Upper lobe of left lung (tissue), 6 donors: ENCODE results near the gene LMO4. TPM values are rescaled to one million over a fixed set of nuclear protein-coding genes. Genes with fewer than 3 reads are reported as not detected.

Experiments used
- ATAC-seq, 2 donors: fragments of 200-7000 bp; cut with Tn5 transposase; one replicate each; pipeline ENCODE4 v1.9.1; 2022; ENCODE audit warnings: mild to moderate bottlenecking in 2 of 2, moderate library complexity in 2 of 2; ENCODE audit not compliant: low FRiP score in 2 of 2
- DNase-seq, 2 donors: peaks; one replicate each; pipeline ENCODE4 v3.0.0-alpha.2; 2019 to 2020
- H3K27ac ChIP-seq, 4 donors: fragments of 200-600 bp; sonication (generic); one replicate each; pipeline ENCODE4 v1.5.1; 2016 to 2019
- H3K27me3 ChIP-seq, 4 donors: fragments of 200-600 bp; sonication (generic); one replicate each; pipeline ENCODE4 v1.5.1; 2017 to 2019
- H3K36me3 ChIP-seq, 4 donors: fragments of 200-600 bp; sonication (generic); one replicate each; pipeline ENCODE4 v1.5.1; 2016 to 2019
- H3K4me1 ChIP-seq, 4 donors: fragments of 200-600 bp; sonication (generic); one replicate each; pipeline ENCODE4 v1.5.1; 2018 to 2019
- H3K4me3 ChIP-seq, 4 donors: fragments of 200-600 bp; sonication (generic); one replicate each; pipeline ENCODE4 v1.5.1; 2017 to 2019; ENCODE audit warnings: mild to moderate bottlenecking in 2 of 4, moderate library complexity in 1 of 4
- H3K9me3 ChIP-seq, 4 donors: fragments of 200-600 bp; sonication (generic); one replicate each; pipeline ENCODE4 v1.5.1; 2018 to 2019
- EP300 ChIP-seq, 4 donors: sonication (generic); formaldehyde crosslinking; IDR thresholded peaks; one replicate each; pipeline ENCODE4 v1.5.1; 2017; ENCODE audit warnings: antibody characterized with exemption in 4 of 4, control low read depth in 2 of 4
- POLR2A ChIP-seq, 4 donors: fragments of 450-650 bp; IDR thresholded peaks; one replicate each; pipeline ENCODE4 v1.5.1; 2016 to 2017; ENCODE audit warnings: antibody characterized with exemption in 4 of 4, mild to moderate bottlenecking in 2 of 4
- POLR2AphosphoS5 ChIP-seq, 2 donors: sonication (generic); formaldehyde crosslinking; IDR thresholded peaks; one replicate each; pipeline ENCODE4 v1.5.1; 2017; ENCODE audit warnings: antibody characterized with exemption in 2 of 2
- WGBS, 2 donors: methylation state at CpG; one replicate each; pipeline ENCODE4 v1.1.5; 2017 to 2018; 5-methylcytosine and 5-hydroxymethylcytosine counted together
- total RNA-seq, 6 donors: library from RNA; depleted of rRNA in 4 of 6; stranded (reverse); fragments of >200 nt in 4 of 6; gene quantifications; one replicate each; pipeline versions ENCODE4 v1.1.0 to v1.2.1, GENCODE V29; 2016 to 2021
- TF ChIP-seq, protein P1 (sequence below), 6 experiments: fragments of 450-650 bp in 4 of 6; fragments of 200-600 bp in 2 of 6; sonication (generic) in 2 of 6; IDR thresholded peaks; one replicate each; pipeline ENCODE4 v1.5.1; 2016 to 2019; ENCODE audit warnings: antibody characterized with exemption in 6 of 6
- donor health status: DM: no; HTN: no; CAD: no; lungs with moderate emphysema.
- donor health status: DM: no; HTN: yes; CAD: no; lungs with severe emphysema.

Gene LMO4
- total RNA-seq, 6 donors from 2014 or later: 23.7 to 54.4 (median 42.4) TPM

DNA sequence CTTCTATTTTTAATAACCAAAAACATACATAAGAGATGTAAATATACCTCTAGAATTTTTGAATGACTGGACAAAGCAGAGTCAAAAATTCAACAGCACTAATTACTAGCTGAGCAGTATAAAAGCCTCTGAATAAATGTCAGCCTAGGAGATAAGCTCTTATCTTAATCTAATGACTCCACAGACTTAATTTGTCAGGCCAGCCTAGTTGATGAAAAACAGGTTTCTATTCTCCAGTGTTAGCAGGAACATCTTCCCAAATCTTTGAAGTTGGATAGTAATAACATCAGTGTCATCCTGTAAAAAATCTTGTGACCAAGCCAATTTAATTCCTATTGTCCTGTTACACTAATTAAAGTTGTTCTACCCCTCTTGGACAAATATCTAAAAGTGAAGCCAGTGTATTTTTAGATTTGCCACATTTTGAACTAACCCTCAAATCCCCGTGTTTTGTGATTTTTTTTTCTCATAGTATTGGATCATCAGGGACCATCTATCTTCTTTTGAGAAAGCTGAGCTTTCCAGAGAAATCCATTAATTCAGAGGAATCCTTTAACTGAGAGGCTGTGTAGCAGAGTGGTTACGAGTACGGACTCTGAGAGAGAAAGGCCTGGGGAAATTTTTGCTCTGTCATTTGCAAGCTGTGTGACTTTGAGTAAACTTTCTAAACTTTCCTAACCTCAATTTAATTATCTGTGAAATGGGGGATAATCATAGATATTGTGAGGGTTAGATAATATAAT, 41.2 kb downstream of the LMO4 start:
- ATAC-seq: no peak
- Histone ChIP-seq H3K4me1 (no peaks in the 10 kb centered on the region), H3K27me3 (no peaks in the 10 kb centered on the region), H3K27ac (peak overlapping the region in 1 of 4 donors; percentile 19), H3K9me3 (no peaks in the 10 kb centered on the region), H3K4me3 (no peak overlapping the region), H3K36me3 (no peaks in the 10 kb centered on the region)
- no peak for DNase-seq
- no peak for TF ChIP-seq EP300 (IDR thresholded peaks at IDR 0.05)
- no peak for TF ChIP-seq POLR2A (IDR thresholded peaks at IDR 0.05)
- TF ChIP-seq POLR2AphosphoS5 (IDR thresholded peaks at IDR 0.05): no peak
- TF ChIP-seq, protein P1, sequence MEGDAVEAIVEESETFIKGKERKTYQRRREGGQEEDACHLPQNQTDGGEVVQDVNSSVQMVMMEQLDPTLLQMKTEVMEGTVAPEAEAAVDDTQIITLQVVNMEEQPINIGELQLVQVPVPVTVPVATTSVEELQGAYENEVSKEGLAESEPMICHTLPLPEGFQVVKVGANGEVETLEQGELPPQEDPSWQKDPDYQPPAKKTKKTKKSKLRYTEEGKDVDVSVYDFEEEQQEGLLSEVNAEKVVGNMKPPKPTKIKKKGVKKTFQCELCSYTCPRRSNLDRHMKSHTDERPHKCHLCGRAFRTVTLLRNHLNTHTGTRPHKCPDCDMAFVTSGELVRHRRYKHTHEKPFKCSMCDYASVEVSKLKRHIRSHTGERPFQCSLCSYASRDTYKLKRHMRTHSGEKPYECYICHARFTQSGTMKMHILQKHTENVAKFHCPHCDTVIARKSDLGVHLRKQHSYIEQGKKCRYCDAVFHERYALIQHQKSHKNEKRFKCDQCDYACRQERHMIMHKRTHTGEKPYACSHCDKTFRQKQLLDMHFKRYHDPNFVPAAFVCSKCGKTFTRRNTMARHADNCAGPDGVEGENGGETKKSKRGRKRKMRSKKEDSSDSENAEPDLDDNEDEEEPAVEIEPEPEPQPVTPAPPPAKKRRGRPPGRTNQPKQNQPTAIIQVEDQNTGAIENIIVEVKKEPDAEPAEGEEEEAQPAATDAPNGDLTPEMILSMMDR (IDR thresholded peaks at IDR 0.05): no peak
- 81 to 91% methylated on average over 3 of the region's 3 CpGs for WGBS, 2 donors

DNA sequence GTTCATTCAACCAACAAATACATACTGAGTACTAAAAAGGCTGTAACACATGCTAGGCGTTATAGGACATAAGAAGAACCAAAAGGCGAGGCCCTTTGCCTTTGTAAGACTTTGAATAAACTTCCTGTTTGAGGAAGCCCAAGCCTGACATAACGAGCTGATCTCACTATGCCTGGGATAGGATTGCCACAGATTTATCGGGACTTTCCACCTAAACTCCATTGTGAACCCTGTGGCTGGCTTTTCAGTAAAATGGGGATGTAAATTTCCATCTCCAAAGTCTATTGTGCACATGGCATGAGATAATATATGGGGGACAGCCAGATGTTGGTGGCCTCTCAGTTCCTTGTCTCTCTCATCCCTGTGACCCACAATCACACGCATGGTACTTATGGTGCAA, 41.9 kb downstream of the LMO4 start:
- H3K4me1 ChIP-seq: no peaks in the 10 kb centered on the region
- ATAC-seq (no peak), DNase-seq (no peak)
- H3K9me3 ChIP-seq: no peaks in the 10 kb centered on the region
- no peak overlapping the region for H3K4me3 ChIP-seq
- H3K27me3 ChIP-seq: no peaks in the 10 kb centered on the region
- peak overlapping the region in 1 of 4 donors; percentile 19 for H3K27ac ChIP-seq
- no peaks in the 10 kb centered on the region for H3K36me3 ChIP-seq
- WGBS, 2 donors: 57 to 66% methylated on average over 5 of the region's 5 CpGs
- no peak for TF ChIP-seq POLR2A (IDR thresholded peaks at IDR 0.05)
- no peak for TF ChIP-seq EP300 (IDR thresholded peaks at IDR 0.05)
- TF ChIP-seq, protein P1 (IDR thresholded peaks at IDR 0.05): no peak
- TF ChIP-seq POLR2AphosphoS5 (IDR thresholded peaks at IDR 0.05): no peak

DNA sequence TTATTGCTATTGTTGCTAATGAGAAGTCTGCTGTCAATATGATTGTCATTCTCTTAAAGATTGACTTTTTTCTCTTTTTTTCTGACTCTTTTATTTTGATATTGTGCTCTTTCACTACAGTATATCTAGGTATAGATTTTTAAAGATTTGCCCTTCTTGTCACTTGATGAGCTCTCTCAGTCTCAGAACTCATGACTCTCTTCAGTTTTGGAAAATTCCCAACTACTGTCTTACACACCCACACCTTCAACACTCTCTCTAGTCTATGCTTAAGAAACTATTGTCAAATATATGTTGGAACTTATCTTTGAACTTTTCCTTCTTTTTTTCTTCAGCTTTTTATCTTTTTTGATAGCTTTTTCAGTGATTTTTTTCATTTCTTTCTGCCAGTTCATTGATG, 50.6 kb downstream of the LMO4 start:
- H3K27ac ChIP-seq: no peak overlapping the region
- DNase-seq: no peak
- no peaks in the 10 kb centered on the region for H3K27me3 ChIP-seq
- TF ChIP-seq POLR2AphosphoS5 (IDR thresholded peaks at IDR 0.05) (no peak), EP300 (IDR thresholded peaks at IDR 0.05) (no peak), POLR2A (IDR thresholded peaks at IDR 0.05) (no peak)
- TF ChIP-seq, protein P1 (IDR thresholded peaks at IDR 0.05): no peak
- peaks cover 0 to 9% (median 2%) of the 10 kb centered on the region in 4 donors for H3K9me3 ChIP-seq
- no peaks in the 10 kb centered on the region for H3K4me1 ChIP-seq
- no peak for ATAC-seq
- H3K36me3 ChIP-seq: no peaks in the 10 kb centered on the region
- no peak overlapping the region for H3K4me3 ChIP-seq

DNA sequence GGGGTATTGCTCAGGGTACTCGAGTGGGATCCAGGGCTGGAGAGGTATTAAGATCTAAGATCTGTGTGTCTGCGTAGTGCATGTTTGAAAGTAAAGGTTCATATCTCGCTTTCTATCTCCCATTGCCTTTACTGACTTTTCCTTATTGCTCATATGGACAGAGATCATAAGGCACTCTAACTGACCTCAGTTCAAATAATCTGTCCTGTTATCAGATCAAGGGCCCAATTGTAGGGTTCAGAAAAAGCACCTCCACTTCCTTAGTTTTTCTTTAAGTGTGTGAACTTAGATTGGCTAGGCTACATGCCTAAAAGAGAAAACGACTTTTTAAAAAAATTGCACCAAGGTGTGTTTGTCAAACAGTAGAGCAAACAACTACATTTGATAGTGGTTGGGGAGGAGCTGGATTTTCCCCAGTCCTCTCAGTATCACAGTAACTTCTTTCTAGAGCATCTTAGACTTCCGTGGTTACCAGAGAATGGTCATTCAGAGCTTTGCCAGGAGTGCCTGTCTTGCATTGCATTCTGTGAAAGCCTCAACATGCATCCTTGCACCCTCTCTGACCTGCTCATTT, 57.6 kb downstream of the LMO4 start:
- H3K36me3 ChIP-seq: no peaks in the 10 kb centered on the region
- DNase-seq (no peak), ATAC-seq (no peak)
- H3K9me3 ChIP-seq: peaks cover 0 to 2% (median 0%) of the 10 kb centered on the region in 4 donors
- no peaks in the 10 kb centered on the region for H3K27me3 ChIP-seq
- WGBS, 2 donors: 70 to 74% methylated on average over 5 of the region's 5 CpGs
- no peak overlapping the region for H3K4me3 ChIP-seq
- no peak for TF ChIP-seq EP300 (IDR thresholded peaks at IDR 0.05)
- TF ChIP-seq, protein P1 (IDR thresholded peaks at IDR 0.05): no peak
- no peak for TF ChIP-seq POLR2AphosphoS5 (IDR thresholded peaks at IDR 0.05)
- no peak for TF ChIP-seq POLR2A (IDR thresholded peaks at IDR 0.05)
- H3K27ac ChIP-seq: no peak overlapping the region
- H3K4me1 ChIP-seq: no peaks in the 10 kb centered on the region

DNA sequence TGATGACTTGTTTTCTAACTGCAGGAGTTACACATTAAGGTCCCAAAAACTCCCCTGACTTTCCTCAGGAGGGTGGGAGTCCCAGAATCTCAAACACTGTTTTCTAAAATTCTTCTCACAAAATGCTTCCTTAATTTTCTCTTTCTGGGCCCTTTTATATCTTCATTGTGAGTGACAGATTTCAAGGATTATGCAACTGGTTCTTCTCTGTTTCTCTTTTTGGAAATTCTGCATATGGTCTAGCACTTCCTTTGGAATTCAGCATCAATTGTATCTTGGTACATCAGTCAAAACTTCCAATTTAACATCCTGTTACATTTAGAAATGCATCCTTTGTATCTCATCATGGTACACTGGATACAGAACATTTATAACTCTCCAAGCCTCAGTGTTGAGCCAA, 59.7 kb downstream of the LMO4 start:
- peaks cover 0 to 2% (median 0%) of the 10 kb centered on the region in 4 donors for H3K9me3 ChIP-seq
- H3K4me3 ChIP-seq: no peak overlapping the region
- H3K27me3 ChIP-seq: no peaks in the 10 kb centered on the region
- no peak for ATAC-seq
- no peaks in the 10 kb centered on the region for H3K36me3 ChIP-seq
- no peak overlapping the region for H3K27ac ChIP-seq
- DNase-seq: no peak
- no peaks in the 10 kb centered on the region for H3K4me1 ChIP-seq
- no peak for TF ChIP-seq POLR2A (IDR thresholded peaks at IDR 0.05)
- no peak for TF ChIP-seq POLR2AphosphoS5 (IDR thresholded peaks at IDR 0.05)
- TF ChIP-seq, protein P1 (IDR thresholded peaks at IDR 0.05): no peak
- no peak for TF ChIP-seq EP300 (IDR thresholded peaks at IDR 0.05)
